Measurements from ENCODE around the gene EEFSEC. TPM values are rescaled to one million over a fixed set of nuclear protein-coding genes. Genes with fewer than 3 reads are reported as not detected.

Gene EEFSEC
- total and polyA plus RNA-seq, 2 experiments from 2014 or later, result 26.7 to 47.9 TPM

DNA sequence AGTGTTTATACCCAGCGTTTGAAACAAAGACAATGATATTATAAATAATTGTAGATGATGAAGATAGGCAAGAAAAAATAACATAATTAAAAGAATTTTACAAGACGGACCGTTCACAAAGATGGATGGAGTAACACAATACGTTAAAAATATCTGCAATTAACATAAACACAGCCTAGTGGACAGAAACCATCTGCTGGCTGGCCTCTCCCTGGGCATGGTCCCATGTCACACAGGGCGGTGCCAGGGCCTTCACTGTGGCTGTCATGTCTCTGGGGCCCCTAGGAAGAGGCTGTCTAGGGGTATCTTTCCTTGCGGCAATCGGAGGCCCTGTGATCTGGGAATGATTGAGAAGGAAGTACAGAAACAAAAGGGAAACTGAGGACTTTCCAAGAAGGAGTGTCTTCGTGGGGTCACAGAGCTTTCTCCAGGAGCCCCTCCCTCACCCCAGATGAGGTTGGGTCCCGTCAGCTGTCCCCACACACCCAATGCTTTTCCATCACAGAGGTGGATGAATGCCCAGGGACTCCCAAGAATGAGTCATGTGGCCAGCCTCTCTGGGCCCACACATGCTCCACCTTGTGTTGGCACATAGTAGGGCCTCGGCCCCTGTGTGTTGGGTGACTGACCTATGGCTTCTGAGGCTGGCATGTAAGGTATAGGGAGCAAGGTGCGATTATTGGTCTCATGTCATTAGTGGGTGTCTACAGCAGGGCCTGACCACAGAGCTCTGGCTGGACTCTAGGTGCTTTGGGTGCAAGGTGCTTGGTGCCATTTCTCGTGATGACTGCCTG, 226.3 kb downstream of the EEFSEC start:
- Histone ChIP-seq H3K9me3 (ENCODE audit: low read depth) (no peaks in the 10 kb centered on the region), H3K4me1 (ENCODE audit: low read depth) (peaks cover 36% of the 10 kb centered on the region), H3K36me3 (no peaks in the 10 kb centered on the region), H3K27me3 (no peaks in the 10 kb centered on the region), H3K4me3 (no peak overlapping the region), H3K27ac (no peak overlapping the region)
- TF ChIP-seq, protein P1, sequence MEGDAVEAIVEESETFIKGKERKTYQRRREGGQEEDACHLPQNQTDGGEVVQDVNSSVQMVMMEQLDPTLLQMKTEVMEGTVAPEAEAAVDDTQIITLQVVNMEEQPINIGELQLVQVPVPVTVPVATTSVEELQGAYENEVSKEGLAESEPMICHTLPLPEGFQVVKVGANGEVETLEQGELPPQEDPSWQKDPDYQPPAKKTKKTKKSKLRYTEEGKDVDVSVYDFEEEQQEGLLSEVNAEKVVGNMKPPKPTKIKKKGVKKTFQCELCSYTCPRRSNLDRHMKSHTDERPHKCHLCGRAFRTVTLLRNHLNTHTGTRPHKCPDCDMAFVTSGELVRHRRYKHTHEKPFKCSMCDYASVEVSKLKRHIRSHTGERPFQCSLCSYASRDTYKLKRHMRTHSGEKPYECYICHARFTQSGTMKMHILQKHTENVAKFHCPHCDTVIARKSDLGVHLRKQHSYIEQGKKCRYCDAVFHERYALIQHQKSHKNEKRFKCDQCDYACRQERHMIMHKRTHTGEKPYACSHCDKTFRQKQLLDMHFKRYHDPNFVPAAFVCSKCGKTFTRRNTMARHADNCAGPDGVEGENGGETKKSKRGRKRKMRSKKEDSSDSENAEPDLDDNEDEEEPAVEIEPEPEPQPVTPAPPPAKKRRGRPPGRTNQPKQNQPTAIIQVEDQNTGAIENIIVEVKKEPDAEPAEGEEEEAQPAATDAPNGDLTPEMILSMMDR (IDR thresholded peaks at IDR 0.05; ENCODE audit: low read depth, low read length), result no peak
- no peak for DNase-seq (ENCODE audit: low read depth in 1 of 2, low spot score in 1 of 2)

DNA sequence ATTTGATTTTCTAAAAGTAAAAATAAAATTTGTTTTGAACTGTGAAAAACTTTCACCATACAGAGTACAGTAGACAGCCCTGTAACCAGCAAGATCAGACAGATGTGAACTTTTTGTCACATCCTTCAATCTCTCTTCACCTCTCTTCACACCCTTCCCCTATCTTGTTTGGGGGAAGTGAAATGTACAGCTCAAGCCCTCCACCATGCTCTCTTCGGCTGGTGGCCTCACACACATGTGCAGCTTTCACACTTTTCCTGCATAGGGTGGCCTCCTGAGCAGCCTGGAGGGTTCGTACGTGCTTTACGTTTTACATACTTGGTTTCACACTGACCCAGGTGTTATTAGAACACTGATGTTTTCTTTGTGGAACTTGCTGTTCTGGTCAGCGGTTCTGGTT, 227.0 kb downstream of the EEFSEC start:
- H3K27ac ChIP-seq, result no peak overlapping the region
- no peaks in the 10 kb centered on the region for H3K36me3 ChIP-seq
- H3K4me3 ChIP-seq, result no peak overlapping the region
- no peaks in the 10 kb centered on the region for H3K27me3 ChIP-seq
- no peak for DNase-seq (ENCODE audit: low read depth in 1 of 2, low spot score in 1 of 2)
- TF ChIP-seq, protein P1 (IDR thresholded peaks at IDR 0.05; ENCODE audit: low read depth, low read length), result no peak
- no peaks in the 10 kb centered on the region for H3K9me3 ChIP-seq (ENCODE audit: low read depth)
- peaks cover 37% of the 10 kb centered on the region for H3K4me1 ChIP-seq (ENCODE audit: low read depth)

DNA sequence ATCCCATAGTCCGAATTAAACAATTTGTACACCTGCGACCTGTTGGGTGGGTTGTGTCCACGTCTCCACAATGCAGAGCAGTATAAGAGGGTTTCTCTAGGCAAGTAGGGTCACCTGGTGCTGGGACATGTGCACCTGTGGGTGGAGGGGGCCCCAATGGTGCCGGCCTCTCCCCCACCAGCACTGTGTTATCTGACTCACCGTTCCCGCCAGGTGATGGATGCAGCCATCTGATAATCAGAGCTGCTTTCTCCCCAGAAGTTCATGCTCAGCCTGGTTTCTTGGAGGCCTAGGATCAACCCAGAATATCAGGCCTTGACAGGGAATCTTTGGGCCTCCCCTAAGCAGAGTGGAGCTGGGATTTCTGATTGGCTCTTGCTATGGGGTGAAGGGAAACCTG, 227.4 kb downstream of the EEFSEC start:
- TF ChIP-seq, protein P1 (IDR thresholded peaks at IDR 0.05; ENCODE audit: low read depth, low read length), result no peak
- DNase-seq (ENCODE audit: low read depth in 1 of 2, low spot score in 1 of 2), result no peak
- Histone ChIP-seq H3K9me3 (ENCODE audit: low read depth) (no peaks in the 10 kb centered on the region), H3K4me1 (ENCODE audit: low read depth) (peaks cover 37% of the 10 kb centered on the region), H3K36me3 (no peaks in the 10 kb centered on the region), H3K4me3 (no peak overlapping the region), H3K27me3 (no peaks in the 10 kb centered on the region), H3K27ac (no peak overlapping the region)

DNA sequence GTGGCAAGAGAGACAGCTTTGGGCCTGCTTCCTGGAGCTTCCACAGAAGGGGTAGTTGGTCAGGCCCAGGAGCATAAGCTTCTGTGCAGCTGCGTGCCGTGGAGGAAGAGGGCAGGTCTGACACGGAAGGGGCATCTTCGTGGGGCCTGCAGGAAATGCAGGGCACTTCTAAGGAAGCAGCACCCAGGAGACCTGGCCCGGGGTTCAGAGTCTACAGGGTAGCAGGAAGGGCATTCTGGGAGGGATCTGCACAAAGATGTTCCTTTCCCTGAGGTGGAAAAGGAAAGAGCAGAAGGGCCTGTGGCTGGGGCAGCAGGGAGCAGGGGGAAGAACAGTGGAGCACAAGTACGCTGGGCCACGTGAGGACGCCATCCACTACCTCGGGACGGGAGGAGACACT, 228.3 kb downstream of the EEFSEC start:
- Histone ChIP-seq H3K27ac (no peak overlapping the region), H3K27me3 (no peaks in the 10 kb centered on the region), H3K36me3 (no peaks in the 10 kb centered on the region), H3K4me3 (no peak overlapping the region), H3K4me1 (ENCODE audit: low read depth) (peaks cover 37% of the 10 kb centered on the region), H3K9me3 (ENCODE audit: low read depth) (no peaks in the 10 kb centered on the region)
- TF ChIP-seq, protein P1 (IDR thresholded peaks at IDR 0.05; ENCODE audit: low read depth, low read length), result no peak
- DNase-seq (ENCODE audit: low read depth in 1 of 2, low spot score in 1 of 2), result no peak

DNA sequence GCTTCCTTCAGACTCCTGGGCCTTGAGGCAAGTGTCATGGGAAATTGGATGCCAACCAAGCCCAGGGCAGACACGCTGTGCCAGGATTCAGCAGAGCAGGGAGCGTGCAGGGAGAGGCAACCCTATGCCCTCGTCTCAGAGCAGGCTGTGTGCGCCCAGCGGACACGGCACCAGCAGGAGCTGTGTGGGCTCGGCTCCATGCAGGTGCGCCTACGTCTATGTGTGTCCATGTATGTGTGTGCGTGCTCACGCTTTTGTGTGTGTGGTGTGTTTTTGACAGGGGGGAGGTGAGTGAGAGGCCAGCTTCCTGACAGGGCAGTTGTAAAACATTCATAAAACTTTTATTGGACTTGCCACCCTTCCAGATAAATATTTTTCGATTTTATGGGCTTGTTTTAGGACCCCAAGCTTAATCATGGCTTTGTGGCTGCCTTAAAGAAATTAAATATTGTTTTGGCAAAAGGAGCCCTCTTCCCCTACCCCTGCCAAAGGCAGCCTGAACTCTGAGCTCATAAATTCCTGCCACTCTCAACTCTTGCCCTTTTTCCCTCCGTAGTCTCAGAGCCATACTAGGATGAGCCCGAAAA, 229.0 kb downstream of the EEFSEC start:
- Histone ChIP-seq H3K9me3 (ENCODE audit: low read depth) (no peaks in the 10 kb centered on the region), H3K27ac (no peak overlapping the region), H3K4me3 (no peak overlapping the region), H3K27me3 (no peaks in the 10 kb centered on the region), H3K36me3 (no peaks in the 10 kb centered on the region), H3K4me1 (ENCODE audit: low read depth) (peaks cover 37% of the 10 kb centered on the region)
- TF ChIP-seq, protein P1 (IDR thresholded peaks at IDR 0.05; ENCODE audit: low read depth, low read length), result no peak
- no peak for DNase-seq (ENCODE audit: low read depth in 1 of 2, low spot score in 1 of 2)

Data from cardiac muscle cell (in vitro differentiated cells and primary cell).